ENCODE measurements around the gene RTL1. TPM values are rescaled to one million over a fixed set of nuclear protein-coding genes. Genes with fewer than 3 reads are reported as not detected.

Gene RTL1
- polyA plus RNA-seq, 1 of the 3 experiments (the other 2 are of a cell fraction) = 0.07 TPM

DNA sequence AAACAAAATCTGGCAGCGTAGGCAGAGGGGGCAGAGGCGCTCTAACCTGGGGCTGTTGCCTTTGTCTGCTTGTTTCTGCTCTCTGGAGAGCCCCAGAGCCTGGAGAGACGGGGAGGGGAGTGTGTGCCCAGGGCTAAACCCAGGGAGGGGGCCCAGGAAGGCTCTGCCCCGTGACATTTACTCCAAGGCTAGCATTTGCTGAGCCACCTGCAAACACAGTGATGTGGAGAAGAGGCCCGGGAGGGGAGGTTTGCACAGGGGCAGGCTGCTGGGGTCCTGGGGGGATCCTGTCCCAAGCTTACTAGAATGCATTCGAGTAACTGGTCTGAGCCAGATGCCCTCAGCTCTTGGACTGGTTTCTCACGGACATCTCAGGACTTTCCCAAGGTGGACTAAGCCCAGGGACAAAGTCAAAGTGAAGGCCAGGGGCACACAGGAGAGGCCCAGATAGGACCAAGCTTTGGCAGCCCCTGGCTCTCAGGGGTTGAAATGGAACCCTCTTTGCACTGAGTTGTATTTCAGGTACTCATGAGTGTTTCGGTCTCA, 65.6 kb downstream of the RTL1 start:
- no peaks in the 10 kb centered on the region for H3K79me2 ChIP-seq (ENCODE audit: insufficient read depth)
- no peaks in the 10 kb centered on the region for H4K20me1 ChIP-seq (ENCODE audit: insufficient read depth)
- no peak overlapping the region for H3K9ac ChIP-seq
- TF ChIP-seq, protein P1, sequence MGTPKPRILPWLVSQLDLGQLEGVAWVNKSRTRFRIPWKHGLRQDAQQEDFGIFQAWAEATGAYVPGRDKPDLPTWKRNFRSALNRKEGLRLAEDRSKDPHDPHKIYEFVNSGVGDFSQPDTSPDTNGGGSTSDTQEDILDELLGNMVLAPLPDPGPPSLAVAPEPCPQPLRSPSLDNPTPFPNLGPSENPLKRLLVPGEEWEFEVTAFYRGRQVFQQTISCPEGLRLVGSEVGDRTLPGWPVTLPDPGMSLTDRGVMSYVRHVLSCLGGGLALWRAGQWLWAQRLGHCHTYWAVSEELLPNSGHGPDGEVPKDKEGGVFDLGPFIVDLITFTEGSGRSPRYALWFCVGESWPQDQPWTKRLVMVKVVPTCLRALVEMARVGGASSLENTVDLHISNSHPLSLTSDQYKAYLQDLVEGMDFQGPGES (IDR thresholded peaks at IDR 0.05; ENCODE audit: low read depth, low read length) = no peak
- TF ChIP-seq FOSL2 (IDR thresholded peaks at IDR 0.05; ENCODE audit: borderline replicate concordance, low read depth) (no peak), RFX5 (IDR thresholded peaks at IDR 0.05; ENCODE audit: low read length) (no peak), SMC3 (IDR thresholded peaks at IDR 0.05; ENCODE audit: low read depth, low read length) (no peak), CTCF (IDR thresholded peaks at IDR 0.05) (no peak), POLR2AphosphoS5 (IDR thresholded peaks at IDR 0.05; ENCODE audit: low read depth, low read length) (no peak), GATA2 (CRISPR knock-in tag; IDR thresholded peaks at IDR 0.05) (no peak), ELF1 (IDR thresholded peaks at IDR 0.05) (no peak), FOXJ3 (CRISPR knock-in tag; IDR thresholded peaks at IDR 0.05) (no peak), MEF2A (IDR thresholded peaks at IDR 0.05; ENCODE audit: borderline replicate concordance, low read depth) (no peak), USF1 (IDR thresholded peaks at IDR 0.05; ENCODE audit: borderline replicate concordance, low read depth) (no peak), JUND (IDR thresholded peaks at IDR 0.05) (no peak), NRF1 (IDR thresholded peaks at IDR 0.05; ENCODE audit: low read depth, low read length) (no peak), RCOR1 (IDR thresholded peaks at IDR 0.05; ENCODE audit: low read length) (no peak)
- TF ChIP-seq, protein P2, sequence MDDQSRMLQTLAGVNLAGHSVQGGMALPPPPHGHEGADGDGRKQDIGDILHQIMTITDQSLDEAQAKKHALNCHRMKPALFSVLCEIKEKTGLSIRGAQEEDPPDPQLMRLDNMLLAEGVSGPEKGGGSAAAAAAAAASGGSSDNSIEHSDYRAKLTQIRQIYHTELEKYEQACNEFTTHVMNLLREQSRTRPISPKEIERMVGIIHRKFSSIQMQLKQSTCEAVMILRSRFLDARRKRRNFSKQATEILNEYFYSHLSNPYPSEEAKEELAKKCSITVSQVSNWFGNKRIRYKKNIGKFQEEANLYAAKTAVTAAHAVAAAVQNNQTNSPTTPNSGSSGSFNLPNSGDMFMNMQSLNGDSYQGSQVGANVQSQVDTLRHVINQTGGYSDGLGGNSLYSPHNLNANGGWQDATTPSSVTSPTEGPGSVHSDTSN (IDR thresholded peaks at IDR 0.05) = no peak
- H3K4me3 ChIP-seq (ENCODE audit: low read depth in 2 of 2, low read length in 1 of 2) = no peak overlapping the region
- no peaks in the 10 kb centered on the region for H3K9me2 ChIP-seq
- H3K27ac ChIP-seq (ENCODE audit: low read depth in 2 of 2, low read length in 1 of 2) = no peak overlapping the region
- H3K4me2 ChIP-seq = no peak overlapping the region
- ChIA-PET CTCF (interaction anchor here (0.8 kb wide), 1 partner anchor 26 kb away, joined by 3 read pairs; no protein-coding TSS in a partner anchor), POLR2A (no interaction called here)
- 45% methylated on average over 7 of the region's 8 CpGs for WGBS (ENCODE audit: low lambda C conversion rate)
- no peak for DNase-seq
- no peak overlapping the region for H2AFZ ChIP-seq (ENCODE audit: low read depth)
- no peaks in the 10 kb centered on the region for H3K9me3 ChIP-seq
- no peaks in the 10 kb centered on the region for H3F3A ChIP-seq (replicated peaks; ENCODE audit: insufficient read depth)
- no peaks in the 10 kb centered on the region for H3K27me3 ChIP-seq (ENCODE audit: insufficient read depth)
- H3K4me1 ChIP-seq (ENCODE audit: control insufficient read depth in 1 of 2, insufficient read depth in 2 of 2, low read depth in 1 of 2, low read length in 1 of 2) = peaks cover 0 to 41% of the 10 kb centered on the region in 2 experiments; a peak in 1 of 4 replicates
- no peaks in the 10 kb centered on the region for H3K36me3 ChIP-seq (replicated peaks in 1 of 2; ENCODE audit: control insufficient read depth in 1 of 2, insufficient read depth in 2 of 2, low read length in 1 of 2)
